Bronchial epithelial cell (primary cell): ENCODE results near the gene PRSS35. TPM values are rescaled to one million over a fixed set of nuclear protein-coding genes. Genes with fewer than 3 reads are reported as not detected.
"Not testable (repeated sequence)": the region's sequence is repeated elsewhere in the genome, so short reads cannot be mapped to it uniquely, and the experiment has no call there.

Experiments used
- DNase-seq: peaks from one replicate; pipeline ENCODE4 v3.0.0-alpha.2; 2010; ENCODE audit warnings: low read depth
- FAIRE-seq: peaks from 2 replicates; lab custom pipeline; 2011; peaks lifted over from hg19 to GRCh38; lab: Jason Lieb, UNC
- H3K27me3 ChIP-seq: 2 replicates; pipeline ENCODE4 v1.5.1; 2011; ENCODE audit warnings: low read length; ENCODE audit not compliant: control insufficient read depth, insufficient read depth
- H3K36me3 ChIP-seq: 2 replicates; pipeline ENCODE4 v1.5.1; 2011; ENCODE audit warnings: low read length; ENCODE audit not compliant: control insufficient read depth, insufficient read depth
- H3K4me3 ChIP-seq: 2 replicates; pipeline ENCODE4 v1.5.1; 2011; ENCODE audit warnings: mild to moderate bottlenecking, low read depth, low read length, control low read depth
- total RNA-seq: library from RNA; depleted of rRNA; stranded (reverse); fragments of >200 nt; gene quantifications from 2 replicates; pipeline ENCODE4 v1.2.1, GENCODE V29; 2014
- TF ChIP-seq, protein P1 (sequence below): IDR thresholded peaks from 2 replicates; pipeline ENCODE4 v1.5.1; 2011; ENCODE audit warnings: mild to moderate bottlenecking, moderate library complexity, low read length, control low read depth, inconsistent platforms; ENCODE audit not compliant: insufficient read depth, severe bottlenecking

The PRSS35 gene
- total RNA-seq, 1 donor from 2014 or later = not detected

DNA sequence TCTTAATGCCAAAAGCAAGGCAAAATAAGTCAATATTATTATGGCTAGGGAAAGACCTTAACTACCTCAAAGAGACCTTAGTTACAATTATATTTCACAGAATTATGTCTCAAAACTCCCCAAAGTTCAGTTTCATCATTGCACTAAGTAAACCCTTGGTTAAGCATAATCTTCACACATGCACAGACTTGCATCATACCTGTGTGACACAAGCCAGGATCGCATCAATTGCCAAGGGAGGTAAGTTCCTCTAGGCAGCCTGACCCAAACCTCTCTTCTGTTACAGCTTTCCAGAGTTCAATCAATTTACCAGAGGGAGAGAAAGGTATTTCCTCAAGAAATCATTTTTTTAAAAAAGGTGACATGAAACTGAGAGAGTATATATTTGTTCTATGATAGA, 31.9 kb upstream of the PRSS35 start:
- TF ChIP-seq, protein P1, sequence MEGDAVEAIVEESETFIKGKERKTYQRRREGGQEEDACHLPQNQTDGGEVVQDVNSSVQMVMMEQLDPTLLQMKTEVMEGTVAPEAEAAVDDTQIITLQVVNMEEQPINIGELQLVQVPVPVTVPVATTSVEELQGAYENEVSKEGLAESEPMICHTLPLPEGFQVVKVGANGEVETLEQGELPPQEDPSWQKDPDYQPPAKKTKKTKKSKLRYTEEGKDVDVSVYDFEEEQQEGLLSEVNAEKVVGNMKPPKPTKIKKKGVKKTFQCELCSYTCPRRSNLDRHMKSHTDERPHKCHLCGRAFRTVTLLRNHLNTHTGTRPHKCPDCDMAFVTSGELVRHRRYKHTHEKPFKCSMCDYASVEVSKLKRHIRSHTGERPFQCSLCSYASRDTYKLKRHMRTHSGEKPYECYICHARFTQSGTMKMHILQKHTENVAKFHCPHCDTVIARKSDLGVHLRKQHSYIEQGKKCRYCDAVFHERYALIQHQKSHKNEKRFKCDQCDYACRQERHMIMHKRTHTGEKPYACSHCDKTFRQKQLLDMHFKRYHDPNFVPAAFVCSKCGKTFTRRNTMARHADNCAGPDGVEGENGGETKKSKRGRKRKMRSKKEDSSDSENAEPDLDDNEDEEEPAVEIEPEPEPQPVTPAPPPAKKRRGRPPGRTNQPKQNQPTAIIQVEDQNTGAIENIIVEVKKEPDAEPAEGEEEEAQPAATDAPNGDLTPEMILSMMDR = no peak
- FAIRE-seq = no peak
- DNase-seq = peak; percentile 80
- H3K27me3 ChIP-seq = no peaks in the 10 kb centered on the region
- no peak overlapping the region for H3K4me3 ChIP-seq
- no peaks in the 10 kb centered on the region for H3K36me3 ChIP-seq

DNA sequence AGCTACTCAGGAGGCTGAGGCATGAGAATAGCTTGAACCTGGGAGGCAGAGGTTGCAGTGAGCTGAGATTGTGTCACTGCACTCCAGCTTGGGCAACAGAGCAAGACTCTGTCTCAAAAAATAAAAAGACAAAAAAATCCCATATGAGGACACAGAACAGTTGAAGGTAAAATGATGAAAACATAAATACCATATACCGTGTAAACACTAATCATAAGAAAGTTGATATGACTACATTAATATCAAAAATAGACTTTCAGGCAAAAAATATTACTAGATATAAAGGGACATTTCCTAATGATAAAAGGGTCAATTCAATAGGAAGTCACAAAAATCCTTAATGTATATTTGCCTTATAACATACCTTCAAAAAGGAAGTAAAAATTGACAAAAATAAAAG, 30.4 kb upstream of the PRSS35 start:
- not testable (repeated sequence) for DNase-seq, H3K4me3 ChIP-seq, H3K27me3 ChIP-seq, FAIRE-seq, H3K36me3 ChIP-seq

DNA sequence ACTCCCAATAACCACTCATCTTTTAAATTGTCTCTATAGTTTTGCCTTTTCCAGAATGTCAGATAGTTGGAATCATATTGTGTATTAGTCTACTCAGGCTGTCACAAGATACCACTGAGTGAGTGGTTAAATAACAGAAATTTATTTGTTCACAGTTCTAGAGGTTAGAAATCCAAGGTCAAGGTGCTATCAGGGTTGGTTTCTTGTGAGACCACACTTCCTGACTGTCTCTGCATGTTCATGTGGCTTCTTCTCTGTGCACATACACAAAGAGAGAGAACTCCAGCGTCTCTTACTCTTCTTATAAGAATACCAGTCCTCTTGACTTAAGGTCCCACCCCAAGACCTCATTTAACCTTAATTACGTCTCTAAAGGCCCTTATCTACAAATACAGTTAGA, 23.9 kb upstream of the PRSS35 start:
- no peaks in the 10 kb centered on the region for H3K27me3 ChIP-seq
- FAIRE-seq (no peak), DNase-seq (no peak)
- no peaks in the 10 kb centered on the region for H3K36me3 ChIP-seq
- H3K4me3 ChIP-seq = no peak overlapping the region
- TF ChIP-seq, protein P1 = no peak

DNA sequence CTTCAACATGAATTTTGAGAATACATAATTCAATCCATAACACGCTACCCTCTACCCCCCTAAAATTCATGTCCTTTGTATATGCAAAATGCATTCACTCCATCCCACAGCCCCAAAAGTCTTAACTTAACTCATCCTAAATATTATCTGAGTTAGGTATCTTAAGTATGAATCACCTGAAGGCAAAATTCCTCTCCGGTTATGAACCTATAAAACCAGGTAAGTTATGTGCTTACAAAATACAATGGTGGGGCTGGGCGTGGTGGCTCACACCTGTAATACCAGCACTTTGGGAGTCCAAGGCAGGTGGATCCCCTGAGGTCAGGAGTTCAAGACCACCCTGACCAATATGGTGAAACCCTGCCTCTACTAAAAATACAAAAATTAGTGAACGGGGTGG, 23.5 kb upstream of the PRSS35 start:
- FAIRE-seq = no peak
- TF ChIP-seq, protein P1 = no peak
- Histone ChIP-seq H3K4me3 (no peak overlapping the region), H3K36me3 (no peaks in the 10 kb centered on the region), H3K27me3 (no peaks in the 10 kb centered on the region)
- no peak for DNase-seq

DNA sequence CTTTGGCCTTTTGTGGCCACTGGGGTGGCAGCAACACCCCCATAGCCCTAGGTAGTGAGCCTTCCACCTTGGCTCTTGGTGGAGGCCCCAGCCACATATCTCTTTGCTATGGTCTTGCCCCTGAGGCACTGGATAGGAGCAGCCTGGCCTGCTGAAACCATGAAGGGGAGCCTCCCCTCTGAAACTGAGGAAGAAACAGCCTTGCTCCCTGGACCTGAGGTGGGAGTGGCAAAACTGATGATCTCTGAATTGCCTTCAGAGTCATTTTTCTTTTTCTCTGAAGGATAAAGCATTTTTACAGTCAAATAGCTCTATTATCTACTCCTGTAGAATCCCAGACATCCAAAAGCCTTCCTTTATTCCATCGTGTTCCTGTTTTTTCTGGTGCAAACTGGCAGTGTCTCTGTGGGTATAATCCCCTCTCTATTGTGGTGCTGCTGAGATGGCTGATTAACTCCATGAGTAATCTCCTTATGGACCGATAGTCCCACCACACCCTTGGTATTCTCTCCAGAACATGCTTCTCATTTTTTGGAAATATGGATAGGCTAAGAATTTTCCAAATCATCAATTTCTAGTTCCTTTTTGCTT, 22.0 kb upstream of the PRSS35 start:
- no peaks in the 10 kb centered on the region for H3K27me3 ChIP-seq
- no peak overlapping the region for H3K4me3 ChIP-seq
- DNase-seq (no peak), FAIRE-seq (no peak)
- TF ChIP-seq, protein P1 = no peak
- H3K36me3 ChIP-seq = no peaks in the 10 kb centered on the region

DNA sequence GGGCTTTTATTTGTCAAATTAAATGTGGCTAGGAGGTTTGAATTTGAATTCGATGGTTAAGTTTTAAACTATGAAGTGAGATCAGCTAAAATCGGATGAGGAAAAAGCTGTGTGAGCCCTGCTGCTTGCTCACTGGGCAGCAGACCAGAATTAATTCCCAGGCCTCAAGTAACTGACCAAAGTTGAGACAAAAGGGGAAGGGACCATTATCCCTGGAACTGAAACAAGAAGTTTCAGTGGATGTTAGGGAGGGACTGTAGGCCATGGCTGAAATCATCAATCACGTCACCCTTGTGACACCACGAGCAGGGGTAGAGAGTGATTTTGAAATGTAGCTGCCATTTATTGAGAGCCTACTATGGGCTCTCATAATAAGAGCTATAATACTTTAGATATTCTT, 7.0 kb upstream of the PRSS35 start:
- FAIRE-seq = no peak
- TF ChIP-seq, protein P1 = no peak
- Histone ChIP-seq H3K36me3 (no peaks in the 10 kb centered on the region), H3K4me3 (no peak overlapping the region), H3K27me3 (no peaks in the 10 kb centered on the region)
- no peak for DNase-seq
